Measurements from ENCODE around the gene SLC34A2. TPM values are rescaled to one million over a fixed set of nuclear protein-coding genes. Genes with fewer than 3 reads are reported as not detected.

SLC34A2 gene, protein sequence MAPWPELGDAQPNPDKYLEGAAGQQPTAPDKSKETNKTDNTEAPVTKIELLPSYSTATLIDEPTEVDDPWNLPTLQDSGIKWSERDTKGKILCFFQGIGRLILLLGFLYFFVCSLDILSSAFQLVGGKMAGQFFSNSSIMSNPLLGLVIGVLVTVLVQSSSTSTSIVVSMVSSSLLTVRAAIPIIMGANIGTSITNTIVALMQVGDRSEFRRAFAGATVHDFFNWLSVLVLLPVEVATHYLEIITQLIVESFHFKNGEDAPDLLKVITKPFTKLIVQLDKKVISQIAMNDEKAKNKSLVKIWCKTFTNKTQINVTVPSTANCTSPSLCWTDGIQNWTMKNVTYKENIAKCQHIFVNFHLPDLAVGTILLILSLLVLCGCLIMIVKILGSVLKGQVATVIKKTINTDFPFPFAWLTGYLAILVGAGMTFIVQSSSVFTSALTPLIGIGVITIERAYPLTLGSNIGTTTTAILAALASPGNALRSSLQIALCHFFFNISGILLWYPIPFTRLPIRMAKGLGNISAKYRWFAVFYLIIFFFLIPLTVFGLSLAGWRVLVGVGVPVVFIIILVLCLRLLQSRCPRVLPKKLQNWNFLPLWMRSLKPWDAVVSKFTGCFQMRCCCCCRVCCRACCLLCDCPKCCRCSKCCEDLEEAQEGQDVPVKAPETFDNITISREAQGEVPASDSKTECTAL
- not detected in 2 replicates for polyA plus RNA-seq

DNA sequence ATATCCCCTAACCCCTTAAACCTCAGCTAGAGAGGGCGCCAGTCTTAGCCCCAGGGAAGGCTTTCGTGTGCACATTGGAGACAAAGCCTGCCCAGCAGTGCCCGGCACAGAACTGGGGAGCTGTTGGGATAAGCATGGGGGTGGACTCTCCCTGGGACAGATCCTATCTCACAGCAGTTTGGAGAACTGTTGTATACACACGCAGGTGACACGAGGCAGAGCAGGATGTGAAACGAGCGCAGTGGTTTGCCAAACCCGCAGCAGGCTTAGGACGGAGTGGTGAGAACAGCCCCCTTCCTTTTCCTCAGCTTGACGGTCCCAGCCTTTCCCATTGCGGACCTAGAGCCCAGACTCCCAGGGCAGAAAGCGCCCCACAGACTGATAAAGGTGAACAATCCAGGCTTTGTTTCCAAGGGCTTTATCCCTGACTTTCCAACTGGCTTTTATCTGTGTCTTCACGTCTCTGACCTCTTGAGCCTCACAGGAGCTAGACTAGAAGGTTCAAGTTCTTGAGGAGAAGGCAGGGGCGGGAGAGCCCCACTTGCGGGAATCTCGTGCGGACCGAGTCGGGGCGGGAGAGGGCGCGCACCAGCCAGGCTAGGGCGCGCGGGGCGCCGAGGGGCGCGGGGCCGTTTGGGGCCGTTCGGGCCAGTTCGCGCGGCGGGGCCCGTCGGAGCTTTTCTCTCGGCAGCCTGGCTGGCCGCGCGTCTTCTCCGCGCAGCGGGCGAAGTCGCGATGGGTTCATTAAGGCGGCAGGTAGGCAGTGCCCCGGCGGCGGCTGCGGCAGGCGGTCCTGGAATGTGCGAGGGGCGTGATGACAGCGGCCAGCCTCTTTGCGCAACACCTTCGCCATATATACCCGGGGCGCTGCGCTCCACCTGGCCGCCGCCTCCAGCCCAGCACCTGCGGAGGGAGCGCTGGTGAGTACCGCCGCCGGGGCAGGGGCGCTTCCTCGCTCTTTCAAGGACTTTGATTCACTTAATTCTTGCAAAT, at the start of gene SLC34A2:
Gene SLC34A2, plus strand, starts transcription at position 881 of the 993 bp plus-strand sequence. CDS start 6,650 bp downstream, outside the sequence.

Other genes starting within 250 kb of the SLC34A2 start
- gene SEL1L3, start 207.1 kb downstream of the SLC34A2 start, polyA plus RNA-seq = 52.6 and 56.1 TPM in 2 replicates